ENCODE measurements around the gene SNW1. TPM values are rescaled to one million over a fixed set of nuclear protein-coding genes. Genes with fewer than 3 reads are reported as not detected.
"Not testable (repeated sequence)": the region's sequence is repeated elsewhere in the genome, so short reads cannot be mapped to it uniquely, and the experiment has no call there.

Gene SNW1
- total RNA-seq, 4 donors from 2014 or later = 39.9 to 57.4 (median 51.0) TPM

GRCh38 chr14:77791225-77791600 is 30.3 kb upstream of the SNW1 start:
- Histone ChIP-seq H3K4me3 (no peak overlapping the region), H3K4me1 (no peaks in the 10 kb centered on the region), H3K36me3 (no peaks in the 10 kb centered on the region), H3K9me3 (no peaks in the 10 kb centered on the region), H3K27ac (replicated peaks in 1 of 4) (no peak overlapping the region), H3K27me3 (peaks cover 0 to 31% (median 0%) of the 10 kb centered on the region in 4 donors)
- intact Hi-C loops (cut with DNase I) = no loop called here
- 67% methylated on average over 1 of the region's 1 CpG for WGBS
- DNase-seq (ENCODE audit: extremely low spot score) = no peak
- TF ChIP-seq POLR2AphosphoS5 (IDR thresholded peaks at IDR 0.05) = no peak
- no peak for TF ChIP-seq POLR2A (IDR thresholded peaks at IDR 0.05; ENCODE audit: low read depth)
- TF ChIP-seq EP300 (IDR thresholded peaks at IDR 0.05) = no peak
- no peak for TF ChIP-seq CTCF (IDR thresholded peaks at IDR 0.05)

- no peak for TF ChIP-seq EP300 (IDR thresholded peaks at IDR 0.05)
- no peak for TF ChIP-seq POLR2AphosphoS5 (IDR thresholded peaks at IDR 0.05)
- TF ChIP-seq POLR2A (IDR thresholded peaks at IDR 0.05; ENCODE audit: low read depth) = no peak
- TF ChIP-seq CTCF (IDR thresholded peaks at IDR 0.05) = no peak
- intact Hi-C loops (cut with DNase I) = no loop called here
- Histone ChIP-seq H3K27ac (replicated peaks in 1 of 4) (no peak overlapping the region), H3K9me3 (no peaks in the 10 kb centered on the region), H3K27me3 (peaks cover 0 to 31% (median 0%) of the 10 kb centered on the region in 4 donors), H3K4me1 (no peaks in the 10 kb centered on the region), H3K36me3 (no peaks in the 10 kb centered on the region), H3K4me3 (no peak overlapping the region)
- DNase-seq (ENCODE audit: extremely low spot score) = no peak
- 69% methylated on average over 6 of the region's 6 CpGs for WGBS
Measured at GRCh38 chr14:77790566-77791224, 29.7 kb upstream of the SNW1 start.

GRCh38 chr14:77786148-77786547 is 25.2 kb upstream of the SNW1 start:
- no peaks in the 10 kb centered on the region for H3K4me1 ChIP-seq
- no peaks in the 10 kb centered on the region for H3K9me3 ChIP-seq
- intact Hi-C loops (cut with DNase I) = no loop called here
- peaks cover 0 to 16% (median 0%) of the 10 kb centered on the region in 4 donors for H3K27me3 ChIP-seq
- no peak for DNase-seq (ENCODE audit: extremely low spot score)
- no peak overlapping the region for H3K4me3 ChIP-seq
- no peak overlapping the region for H3K27ac ChIP-seq (replicated peaks in 1 of 4)
- H3K36me3 ChIP-seq = no peaks in the 10 kb centered on the region
- WGBS = 57% methylated on average over 4 of the region's 4 CpGs
- TF ChIP-seq EP300 (IDR thresholded peaks at IDR 0.05) (no peak), POLR2A (IDR thresholded peaks at IDR 0.05; ENCODE audit: low read depth) (no peak), POLR2AphosphoS5 (IDR thresholded peaks at IDR 0.05) (no peak), CTCF (IDR thresholded peaks at IDR 0.05) (no peak)

GRCh38 chr14:77782202-77782601 is 21.2 kb upstream of the SNW1 start:
- no peaks in the 10 kb centered on the region for H3K9me3 ChIP-seq
- TF ChIP-seq CTCF (IDR thresholded peaks at IDR 0.05) = no peak
- no peak for TF ChIP-seq POLR2A (IDR thresholded peaks at IDR 0.05; ENCODE audit: low read depth)
- TF ChIP-seq POLR2AphosphoS5 (IDR thresholded peaks at IDR 0.05) = no peak
- TF ChIP-seq EP300 (IDR thresholded peaks at IDR 0.05) = no peak
- no peak overlapping the region for H3K27ac ChIP-seq (replicated peaks in 1 of 4)
- intact Hi-C loops (cut with DNase I) = no loop called here
- no peak overlapping the region for H3K4me3 ChIP-seq
- no peaks in the 10 kb centered on the region for H3K4me1 ChIP-seq
- H3K36me3 ChIP-seq = no peaks in the 10 kb centered on the region
- DNase-seq (ENCODE audit: extremely low spot score) = no peak
- no peaks in the 10 kb centered on the region for H3K27me3 ChIP-seq

- DNase-seq (ENCODE audit: extremely low spot score); H3K4me1 ChIP-seq; H3K27ac ChIP-seq (replicated peaks in 1 of 4); H3K9me3 ChIP-seq; H3K4me3 ChIP-seq; H3K36me3 ChIP-seq; H3K27me3 ChIP-seq; intact Hi-C loops (cut with DNase I): not testable (repeated sequence)
- 84% methylated on average over 4 of the region's 4 CpGs for WGBS
Measured at GRCh38 chr14:77773966-77774365, 13.0 kb upstream of the SNW1 start.

GRCh38 chr14:77768442-77769069 is 7.6 kb upstream of the SNW1 start:
- H3K4me1 ChIP-seq; H3K27me3 ChIP-seq; DNase-seq (ENCODE audit: extremely low spot score); H3K27ac ChIP-seq (replicated peaks in 1 of 4); intact Hi-C loops (cut with DNase I); H3K4me3 ChIP-seq; H3K36me3 ChIP-seq; H3K9me3 ChIP-seq: not testable (repeated sequence)
- 60% methylated on average over 2 of the region's 2 CpGs for WGBS

All from esophagus muscularis mucosa (tissue), 4 donors.